ENCODE measurements around the gene C5orf15.

GRCh38 chr5:133963493-133964128 is 4.8 kb downstream of the C5orf15 start:
- TF ChIP-seq CTCF (conservative IDR thresholded peaks at IDR 0.05; ENCODE audit: low read depth in 2 of 2) (no peak), POLR2AphosphoS5 (IDR thresholded peaks at IDR 0.05; ENCODE audit: low read depth) (no peak), EZH2phosphoT487 (IDR thresholded peaks at IDR 0.05; ENCODE audit: unreplicated experiment) (no peak), EZH2 (IDR thresholded peaks at IDR 0.05; ENCODE audit: low read depth, unreplicated experiment) (no peak), STAT1 (IDR thresholded peaks at IDR 0.05; ENCODE audit: unreplicated experiment) (no peak)
- TF ChIP-seq, protein P1, sequence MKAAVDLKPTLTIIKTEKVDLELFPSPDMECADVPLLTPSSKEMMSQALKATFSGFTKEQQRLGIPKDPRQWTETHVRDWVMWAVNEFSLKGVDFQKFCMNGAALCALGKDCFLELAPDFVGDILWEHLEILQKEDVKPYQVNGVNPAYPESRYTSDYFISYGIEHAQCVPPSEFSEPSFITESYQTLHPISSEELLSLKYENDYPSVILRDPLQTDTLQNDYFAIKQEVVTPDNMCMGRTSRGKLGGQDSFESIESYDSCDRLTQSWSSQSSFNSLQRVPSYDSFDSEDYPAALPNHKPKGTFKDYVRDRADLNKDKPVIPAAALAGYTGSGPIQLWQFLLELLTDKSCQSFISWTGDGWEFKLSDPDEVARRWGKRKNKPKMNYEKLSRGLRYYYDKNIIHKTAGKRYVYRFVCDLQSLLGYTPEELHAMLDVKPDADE (IDR thresholded peaks at IDR 0.05) = no peak
